Stomach (tissue), 9 donors: ENCODE results near the gene TRAF3IP3. TPM values are rescaled to one million over a fixed set of nuclear protein-coding genes. Genes with fewer than 3 reads are reported as not detected.

Experiments
- DNase-seq, 2 donors: peaks; one replicate each; pipeline versions ENCODE4 v3.0.0 to v3.0.0-alpha.2; 2013 to 2019
- H3K27ac ChIP-seq, 5 donors: fragments of 200-600 bp in 4 of 5; sonication (generic) in 4 of 5; one replicate each; pipeline ENCODE4 v1.5.1; 2013 to 2019; ENCODE audit warnings: mild to moderate bottlenecking in 1 of 5, moderate library complexity in 1 of 5
- H3K27me3 ChIP-seq, 3 donors: fragments of 200-600 bp; sonication (generic); one replicate each; pipeline ENCODE4 v1.5.1; 2017 to 2019; ENCODE audit warnings: mixed run types in 1 of 3
- H3K36me3 ChIP-seq, 4 donors: fragments of 200-600 bp; sonication (generic); 1 replicate in 3 of 4; 2 replicates in 1 of 4; pipeline ENCODE4 v1.5.1; 2016 to 2019
- H3K4me1 ChIP-seq, 4 donors: fragments of 200-600 bp; sonication (generic); one replicate each; pipeline ENCODE4 v1.5.1; 2016 to 2019
- H3K4me3 ChIP-seq, 4 donors: fragments of 200-600 bp; sonication (generic) in 3 of 4; one replicate each; pipeline ENCODE4 v1.5.1; 2016 to 2019; ENCODE audit warnings: mild to moderate bottlenecking in 1 of 4
- H3K9me3 ChIP-seq, 4 donors: fragments of 200-600 bp; sonication (generic); one replicate each; pipeline ENCODE4 v1.5.1; 2016 to 2019
- EP300 ChIP-seq: sonication (generic); formaldehyde crosslinking; IDR thresholded peaks from one replicate; pipeline ENCODE4 v1.6.1; 2017; ENCODE audit warnings: antibody characterized with exemption
- POLR2A ChIP-seq, 4 donors: fragments of 450-650 bp; IDR thresholded peaks; one replicate each; pipeline ENCODE4 v1.6.1; 2016; ENCODE audit warnings: antibody characterized with exemption in 4 of 4, control low read depth in 2 of 4, mild to moderate bottlenecking in 1 of 4, moderate library complexity in 1 of 4
- POLR2AphosphoS5 ChIP-seq, 3 donors: sonication (generic); formaldehyde crosslinking; IDR thresholded peaks; one replicate each; pipeline ENCODE4 v1.6.1; 2016; ENCODE audit warnings: antibody characterized with exemption in 3 of 3
- WGBS, 5 donors: extraction: QIAGEN DNeasy Blood & Tissue Kit in 3 of 5; methylation state at CpG; one replicate each; pipeline versions ENCODE4 v1.1.5 to v1.1.7; 2013 to 2018; 5-methylcytosine and 5-hydroxymethylcytosine counted together
- intact Hi-C: fragments of 100-400 bp; cut with DNase I; formaldehyde crosslinking; loops from one replicate; pipeline ENCODE4 v1.15.1; 2023; ENCODE audit warnings: low total_unique reads
- polyA plus RNA-seq, 3 donors: library from polyadenylated mRNA; stranded (reverse); fragments of 200-250 nt; gene quantifications; one replicate each; pipeline ENCODE4 v1.2.3, GENCODE V29; 2013
- total RNA-seq, 5 donors: library from RNA; depleted of rRNA; stranded (reverse); fragments of >200 nt; gene quantifications; one replicate each; pipeline versions ENCODE4 v1.1.0 to v1.2.3, GENCODE V29; 2014 to 2016
- TF ChIP-seq, protein P1 (sequence below), 7 experiments: fragments of 450-650 bp in 4 of 7; fragments of 200-600 bp in 3 of 7; sonication (generic) in 3 of 7; IDR thresholded peaks; one replicate each; pipeline ENCODE4 v1.5.1; 2016 to 2019; ENCODE audit warnings: antibody characterized with exemption in 7 of 7, control low read depth in 2 of 7, mild to moderate bottlenecking in 1 of 7
- donor health status: healthy with polysubstance abuse.
- donor health status: Bipolar disorder and iron deficiency.
- donor health status: healthy.

TRAF3IP3 gene
- total and polyA plus RNA-seq, 8 donors, result 2.2 to 9.6 (median 3.3) TPM; not detected in 1

DNA sequence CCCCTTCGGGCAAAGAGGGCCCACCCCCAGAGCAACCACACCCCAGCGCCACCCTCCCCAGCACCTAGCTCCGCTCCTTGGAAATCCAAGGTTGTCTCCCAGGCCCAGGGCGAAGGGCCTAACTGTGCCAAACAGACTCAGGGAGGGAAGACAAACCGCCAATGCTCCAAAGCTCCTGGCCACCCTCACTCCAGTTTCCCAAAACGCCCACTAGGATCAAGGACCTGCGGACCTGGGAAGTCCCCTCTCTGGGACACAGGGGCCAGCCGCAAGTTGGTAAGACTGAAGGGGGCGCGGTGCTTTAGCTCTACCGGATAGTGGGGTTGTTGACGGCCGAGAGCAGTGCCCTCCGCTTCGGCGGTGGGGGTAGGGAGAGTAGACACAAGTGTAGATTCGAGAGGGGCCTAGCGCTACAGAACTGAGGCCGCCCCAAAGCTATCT lies 49.5 kb downstream of the TRAF3IP3 start:
- intact Hi-C loops, result no loop called here
- peak; percentile 34 to 71 for DNase-seq
- TF ChIP-seq EP300, result no peak
- TF ChIP-seq, protein P1, sequence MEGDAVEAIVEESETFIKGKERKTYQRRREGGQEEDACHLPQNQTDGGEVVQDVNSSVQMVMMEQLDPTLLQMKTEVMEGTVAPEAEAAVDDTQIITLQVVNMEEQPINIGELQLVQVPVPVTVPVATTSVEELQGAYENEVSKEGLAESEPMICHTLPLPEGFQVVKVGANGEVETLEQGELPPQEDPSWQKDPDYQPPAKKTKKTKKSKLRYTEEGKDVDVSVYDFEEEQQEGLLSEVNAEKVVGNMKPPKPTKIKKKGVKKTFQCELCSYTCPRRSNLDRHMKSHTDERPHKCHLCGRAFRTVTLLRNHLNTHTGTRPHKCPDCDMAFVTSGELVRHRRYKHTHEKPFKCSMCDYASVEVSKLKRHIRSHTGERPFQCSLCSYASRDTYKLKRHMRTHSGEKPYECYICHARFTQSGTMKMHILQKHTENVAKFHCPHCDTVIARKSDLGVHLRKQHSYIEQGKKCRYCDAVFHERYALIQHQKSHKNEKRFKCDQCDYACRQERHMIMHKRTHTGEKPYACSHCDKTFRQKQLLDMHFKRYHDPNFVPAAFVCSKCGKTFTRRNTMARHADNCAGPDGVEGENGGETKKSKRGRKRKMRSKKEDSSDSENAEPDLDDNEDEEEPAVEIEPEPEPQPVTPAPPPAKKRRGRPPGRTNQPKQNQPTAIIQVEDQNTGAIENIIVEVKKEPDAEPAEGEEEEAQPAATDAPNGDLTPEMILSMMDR (IDR thresholded peaks at IDR 0.05), result no peak
- no peak for TF ChIP-seq POLR2AphosphoS5 (IDR thresholded peaks at IDR 0.05)
- no peak for TF ChIP-seq POLR2A (IDR thresholded peaks at IDR 0.05)
- Histone ChIP-seq H3K4me3 (peak overlapping the region; percentile 46 to 62 (median 52)), H3K9me3 (no peaks in the 10 kb centered on the region), H3K27ac (peak overlapping the region; percentile 88 to 97 (median 90)), H3K4me1 (peaks cover 10 to 49% (median 22%) of the 10 kb centered on the region in 4 donors), H3K27me3 (peaks cover 0 to 13% (median 4%) of the 10 kb centered on the region in 3 donors), H3K36me3 (peaks cover 0 to 5% (median 1%) of the 10 kb centered on the region in 4 donors)
- WGBS, 5 donors, result 18 to 46% (median 19%) methylated on average over 18 to 19 of the region's 19 CpGs

DNA sequence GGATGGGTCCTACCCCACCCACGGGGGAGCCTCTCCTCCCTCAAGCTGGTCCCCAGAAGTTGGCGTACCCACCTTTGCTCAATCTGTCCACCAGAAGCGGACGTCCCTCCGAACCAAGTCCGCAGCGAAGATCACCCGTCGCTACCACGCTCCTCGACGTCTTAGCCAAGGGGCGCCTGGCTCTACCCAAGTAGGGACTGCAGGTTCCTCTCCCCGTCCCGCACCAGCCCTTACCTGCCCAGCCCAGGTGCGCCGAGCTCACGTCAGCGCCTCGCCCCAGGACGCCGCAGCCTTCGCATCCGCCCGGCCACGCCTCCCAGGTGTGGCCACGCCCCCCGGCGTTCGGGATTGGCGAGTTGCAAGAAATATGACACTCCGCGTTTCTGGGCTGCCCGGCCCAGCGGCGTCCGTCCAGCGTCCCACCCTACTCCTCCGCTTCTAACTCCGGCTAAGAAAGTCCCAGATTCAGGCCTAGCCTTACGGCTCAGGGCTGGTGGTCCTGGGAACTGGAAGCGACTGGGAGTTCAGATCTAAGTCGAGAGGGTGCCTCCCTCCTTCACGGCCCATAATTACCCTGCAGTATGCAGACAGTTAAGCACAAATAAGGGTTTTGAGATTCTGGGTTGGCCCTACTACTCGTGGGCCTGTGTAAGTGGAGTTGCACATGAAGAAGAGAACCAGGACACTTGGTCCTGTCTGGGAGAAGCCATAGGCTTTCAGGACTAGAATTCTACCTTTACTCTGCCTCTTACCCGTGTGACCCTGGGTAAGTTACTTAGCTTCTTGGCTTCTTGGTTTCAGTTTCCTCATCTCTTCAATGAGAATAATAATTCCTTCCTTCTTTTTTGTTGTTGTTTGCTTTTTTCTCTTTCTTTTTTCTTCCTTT lies 50.3 kb downstream of the TRAF3IP3 start, which contains the start of gene IRF6:
Gene IRF6 (minus strand): TSS at position 268 of the 886 bp plus-strand sequence. CDS start 4,729 bp downstream, outside the sequence.
- DNase-seq, result peak; percentile 97 to 98
- H3K9me3 ChIP-seq, result no peaks in the 10 kb centered on the region
- peak within 1 kb of the TSS; percentile 46 to 62 (median 52) for H3K4me3 ChIP-seq
- no peaks in the 10 kb centered on the region for H3K36me3 ChIP-seq
- 3 to 11% (median 5%) methylated on average over 18 to 46 of the region's 46 CpGs for WGBS, 5 donors
- peaks cover 0 to 13% (median 4%) of the 10 kb centered on the region in 3 donors for H3K27me3 ChIP-seq
- TF ChIP-seq EP300, result no peak
- TF ChIP-seq POLR2AphosphoS5 (IDR thresholded peaks at IDR 0.05), result peak; percentile 33 to 99 (median 98)
- TF ChIP-seq, protein P1 (IDR thresholded peaks at IDR 0.05), result no peak
- peak in 2 of 4 donors; percentile 69 to 90 for TF ChIP-seq POLR2A (IDR thresholded peaks at IDR 0.05)
- intact Hi-C loops, result no loop called here
- peak within 1 kb of the TSS; percentile 88 to 97 (median 90) for H3K27ac ChIP-seq
- H3K4me1 ChIP-seq, result peaks cover 8 to 42% (median 19%) of the 10 kb centered on the region in 4 donors

DNA sequence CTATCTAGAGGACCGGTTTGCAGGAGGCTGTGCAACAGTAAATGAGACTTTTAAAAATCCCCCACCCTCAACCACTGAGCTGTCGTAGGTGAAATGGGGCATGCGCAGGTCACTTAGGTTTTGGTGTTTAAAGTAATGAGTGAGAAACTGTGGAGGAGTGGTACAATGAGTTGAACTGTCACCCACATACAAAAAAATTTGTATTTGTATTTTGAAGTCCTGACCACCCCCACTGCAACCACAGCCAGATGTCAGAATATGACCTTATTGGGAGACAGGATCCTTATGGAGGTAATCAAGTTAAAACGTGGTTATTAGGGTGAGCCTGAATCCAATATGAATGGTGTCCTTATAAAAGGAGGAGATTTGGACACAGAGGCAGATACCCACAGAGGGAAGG lies 51.7 kb downstream of the TRAF3IP3 start:
- no peak for DNase-seq
- Histone ChIP-seq H3K27ac (no peak overlapping the region), H3K27me3 (peaks cover 0 to 13% (median 4%) of the 10 kb centered on the region in 3 donors), H3K4me3 (no peak overlapping the region), H3K4me1 (peaks cover 6 to 29% (median 14%) of the 10 kb centered on the region in 4 donors), H3K36me3 (no peaks in the 10 kb centered on the region), H3K9me3 (no peaks in the 10 kb centered on the region)
- 79 to 89% (median 85%) methylated on average over 4 of the region's 4 CpGs for WGBS, 5 donors
- intact Hi-C loops, result no loop called here
- no peak for TF ChIP-seq POLR2A (IDR thresholded peaks at IDR 0.05)
- TF ChIP-seq POLR2AphosphoS5 (IDR thresholded peaks at IDR 0.05), result no peak
- TF ChIP-seq, protein P1 (IDR thresholded peaks at IDR 0.05), result no peak
- no peak for TF ChIP-seq EP300

DNA sequence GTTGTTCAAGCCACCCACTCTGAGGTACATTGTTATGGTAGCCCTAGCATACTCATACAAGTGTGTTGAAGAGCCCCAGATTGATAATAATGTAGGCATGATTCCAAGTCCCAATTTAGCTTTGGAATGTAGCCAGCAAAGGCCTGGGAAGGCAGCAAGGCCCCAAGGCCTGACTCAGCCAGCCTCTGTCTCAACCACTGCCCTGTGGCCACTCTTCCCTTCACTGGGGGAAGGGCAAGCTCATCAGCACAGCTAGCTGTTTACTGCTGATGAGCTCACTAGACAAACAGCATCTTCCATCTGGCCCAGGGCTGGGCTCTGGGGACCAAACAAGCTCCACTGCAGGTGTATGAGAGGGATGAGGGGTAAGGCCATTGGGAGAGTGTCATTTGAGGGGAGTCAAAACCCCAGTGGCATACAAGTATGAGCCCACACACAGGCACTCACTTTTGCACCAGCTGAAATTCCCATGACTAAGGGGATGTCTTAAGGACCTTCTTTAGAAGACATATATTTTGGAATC lies 52.3 kb downstream of the TRAF3IP3 start:
- intact Hi-C loops, result no loop called here
- Histone ChIP-seq H3K4me3 (no peak overlapping the region), H3K9me3 (no peaks in the 10 kb centered on the region), H3K36me3 (no peaks in the 10 kb centered on the region), H3K27me3 (peaks cover 0 to 13% (median 4%) of the 10 kb centered on the region in 3 donors), H3K27ac (no peak overlapping the region), H3K4me1 (peaks cover 0 to 23% (median 8%) of the 10 kb centered on the region in 4 donors)
- peak in 1 of 2 donors; percentile 73 for DNase-seq
- TF ChIP-seq, protein P1 (IDR thresholded peaks at IDR 0.05), result no peak
- no peak for TF ChIP-seq POLR2AphosphoS5 (IDR thresholded peaks at IDR 0.05)
- no peak for TF ChIP-seq EP300
- no peak for TF ChIP-seq POLR2A (IDR thresholded peaks at IDR 0.05)
